H9 (cell line): ENCODE results near the gene AMOTL1. TPM values are rescaled to one million over a fixed set of nuclear protein-coding genes. Genes with fewer than 3 reads are reported as not detected.

Experiments
- DNase-seq: peaks from one replicate; pipeline ENCODE4 v3.0.0-alpha.2; 2017
- H2AFZ ChIP-seq: one replicate; pipeline ENCODE4 v1.6.1; 2013; ENCODE audit warnings: mild to moderate bottlenecking, low read length, control low read depth, moderate library complexity
- H2AK5ac ChIP-seq: 2 replicates; pipeline ENCODE4 v1.6.1; 2013; ENCODE audit warnings: low read length, control low read depth, mixed read lengths; ENCODE audit not compliant: insufficient read length
- H2BK120ac ChIP-seq: one replicate; pipeline ENCODE4 v1.6.1; 2013; ENCODE audit warnings: low read depth, mild to moderate bottlenecking, low read length, control low read depth, inconsistent platforms; ENCODE audit not compliant: poor library complexity, severe bottlenecking
- H2BK12ac ChIP-seq: 2 replicates; pipeline ENCODE4 v1.6.1; 2013; ENCODE audit warnings: low read length, control low read depth, mixed read lengths, low read depth; ENCODE audit not compliant: insufficient read length
- H2BK15ac ChIP-seq: 2 replicates; pipeline ENCODE4 v1.6.1; 2013; ENCODE audit warnings: low read depth, low read length, control low read depth
- H2BK20ac ChIP-seq: one replicate; pipeline ENCODE4 v1.6.1; 2013; ENCODE audit warnings: low read depth, mild to moderate bottlenecking, low read length, control low read depth, inconsistent platforms; ENCODE audit not compliant: poor library complexity, severe bottlenecking
- H2BK5ac ChIP-seq: 2 replicates; pipeline ENCODE4 v1.6.1; 2013; ENCODE audit warnings: low read length, control low read depth, mixed read lengths; ENCODE audit not compliant: insufficient read length
- H3K14ac ChIP-seq: 2 replicates; pipeline ENCODE4 v1.6.1; 2013; ENCODE audit warnings: low read length, control low read depth; ENCODE audit not compliant: insufficient read depth
- H3K18ac ChIP-seq: 2 replicates; pipeline ENCODE4 v1.6.1; 2013; ENCODE audit warnings: low read depth, mild to moderate bottlenecking, mixed read lengths, low read length, control low read depth; ENCODE audit not compliant: insufficient read length
- H3K23ac ChIP-seq: 2 replicates; pipeline ENCODE4 v1.6.1; 2013; ENCODE audit warnings: low read length, control low read depth, mixed read lengths, low read depth; ENCODE audit not compliant: insufficient read length
- H3K23me2 ChIP-seq: 2 replicates; pipeline ENCODE4 v1.6.1; 2013; ENCODE audit warnings: low read depth, mild to moderate bottlenecking, mixed read lengths, low read length, control low read depth; ENCODE audit not compliant: insufficient read length, poor library complexity, severe bottlenecking
- H3K27ac ChIP-seq: 2 replicates; pipeline ENCODE4 v1.5.1; 2013; ENCODE audit warnings: low read length, control low read depth, mixed read lengths, low read depth; ENCODE audit not compliant: insufficient read length
- H3K27me3 ChIP-seq: 2 replicates; pipeline ENCODE4 v1.6.1; 2013; ENCODE audit warnings: low read length, control low read depth, inconsistent platforms; ENCODE audit not compliant: insufficient read depth
- H3K4ac ChIP-seq: 2 replicates; pipeline ENCODE4 v1.6.1; 2013; ENCODE audit warnings: low read depth, mild to moderate bottlenecking, control low read depth, inconsistent platforms, low read length, moderate library complexity
- H3K4me1 ChIP-seq: 2 replicates; pipeline ENCODE4 v1.6.1; 2013; ENCODE audit warnings: low read length, control low read depth, inconsistent platforms; ENCODE audit not compliant: insufficient read depth
- H3K4me2 ChIP-seq: 2 replicates; pipeline ENCODE4 v1.6.1; 2013; ENCODE audit warnings: low read length, control low read depth, mixed read lengths; ENCODE audit not compliant: insufficient read length, insufficient read depth
- H3K56ac ChIP-seq: 2 replicates; pipeline ENCODE4 v1.6.1; 2013; ENCODE audit warnings: low read depth, mild to moderate bottlenecking, mixed read lengths, low read length, control low read depth; ENCODE audit not compliant: insufficient read length
- H3K79me1 ChIP-seq: 2 replicates; pipeline ENCODE4 v1.6.1; 2013; ENCODE audit warnings: low read depth, mild to moderate bottlenecking, moderate library complexity, low read length, control low read depth, inconsistent platforms; ENCODE audit not compliant: insufficient read depth, poor library complexity, severe bottlenecking
- H3K79me2 ChIP-seq: 2 replicates; pipeline ENCODE4 v1.6.1; 2013; ENCODE audit warnings: low read length, control low read depth, inconsistent platforms; ENCODE audit not compliant: insufficient read depth
- H3K9ac ChIP-seq: 2 replicates; pipeline ENCODE4 v1.6.1; 2013; ENCODE audit warnings: low read length, control low read depth, mixed read lengths; ENCODE audit not compliant: insufficient read length; ENCODE audit errors: extremely low read depth
- H3K9me3 ChIP-seq: one replicate; pipeline ENCODE4 v1.6.1; 2013; ENCODE audit warnings: low read depth, low read length, inconsistent platforms; ENCODE audit not compliant: control insufficient read depth
- H3T11ph ChIP-seq: one replicate; pipeline ENCODE4 v1.6.1; 2013; ENCODE audit warnings: mild to moderate bottlenecking, low read length, control low read depth, inconsistent platforms
- H4K20me1 ChIP-seq: one replicate; pipeline ENCODE4 v1.6.1; 2013; ENCODE audit not compliant: control insufficient read depth, insufficient read length, insufficient read depth
- H4K5ac ChIP-seq: 2 replicates; pipeline ENCODE4 v1.6.1; 2013; ENCODE audit warnings: low read depth, mild to moderate bottlenecking, mixed read lengths, low read length, control low read depth; ENCODE audit not compliant: insufficient read length
- H4K8ac ChIP-seq: replicated peaks from 2 replicates; pipeline ENCODE4 v1.6.1; 2013; ENCODE audit warnings: low read length, control low read depth, mixed read lengths, low read depth; ENCODE audit not compliant: insufficient read length
- H4K91ac ChIP-seq: 2 replicates; pipeline ENCODE4 v1.6.1; 2013; ENCODE audit warnings: low read depth, mild to moderate bottlenecking, moderate library complexity, mixed read lengths, low read length, control low read depth; ENCODE audit not compliant: insufficient read length
- H3K27ac Mint-ChIP-seq, 3 experiments: 2 replicates in 2 of 3; 3 replicates in 1 of 3; pipeline ENCODE4 v1.8.0; 2020 to 2021; ENCODE audit warnings: mixed read lengths in 3 of 3, mild to moderate bottlenecking in 1 of 3, moderate library complexity in 1 of 3
- H3K27me3 Mint-ChIP-seq: 2 replicates; pipeline ENCODE4 v1.8.0; 2021; ENCODE audit warnings: low read depth, mild to moderate bottlenecking, moderate library complexity, mixed read lengths
- H3K36me3 Mint-ChIP-seq, 3 experiments: 2 replicates in 2 of 3; 3 replicates in 1 of 3; pipeline ENCODE4 v1.8.0; 2020 to 2021; ENCODE audit warnings: low read depth in 3 of 3, mixed read lengths in 3 of 3; ENCODE audit not compliant: insufficient read depth in 1 of 3
- H3K4me1 Mint-ChIP-seq, 2 experiments: 2 replicates each; pipeline ENCODE4 v1.8.0; 2020; ENCODE audit warnings: mixed read lengths in 2 of 2
- H3K4me3 Mint-ChIP-seq, 2 experiments: 2 replicates in 1 of 2; 3 replicates in 1 of 2; pipeline ENCODE4 v1.8.0; 2020 to 2021; ENCODE audit warnings: mild to moderate bottlenecking in 2 of 2, mixed read lengths in 2 of 2, moderate library complexity in 1 of 2
- H3K9me3 Mint-ChIP-seq, 2 experiments: 2 replicates in 1 of 2; 3 replicates in 1 of 2; pipeline ENCODE4 v1.8.0; 2020; ENCODE audit warnings: mild to moderate bottlenecking in 2 of 2, mixed read lengths in 2 of 2, moderate library complexity in 1 of 2
- WGBS: extraction: QIAGEN DNeasy Blood & Tissue Kit; methylation state at CpG from one replicate; pipeline ENCODE4 v1.1.7; 2013; ENCODE audit warnings: missing lambda C conversion rate, low lambda C conversion rate, mixed read lengths; ENCODE audit not compliant: insufficient read length; ENCODE audit errors: extremely low coverage; 5-methylcytosine and 5-hydroxymethylcytosine counted together
- total RNA-seq: library from RNA; stranded (reverse); gene quantifications from 2 replicates; pipeline ENCODE4 v1.2.1, GENCODE V29; 2021
- TF ChIP-seq, protein P1 (sequence below): fragments of 200-600 bp; sonication (generic); conservative IDR thresholded peaks from 3 replicates; pipeline ENCODE4 v1.8.0; 2021; ENCODE audit warnings: antibody characterized with exemption, mild to moderate bottlenecking

AMOTL1 gene
- total RNA-seq, 1 experiment from 2014 or later: 18.5 TPM

DNA sequence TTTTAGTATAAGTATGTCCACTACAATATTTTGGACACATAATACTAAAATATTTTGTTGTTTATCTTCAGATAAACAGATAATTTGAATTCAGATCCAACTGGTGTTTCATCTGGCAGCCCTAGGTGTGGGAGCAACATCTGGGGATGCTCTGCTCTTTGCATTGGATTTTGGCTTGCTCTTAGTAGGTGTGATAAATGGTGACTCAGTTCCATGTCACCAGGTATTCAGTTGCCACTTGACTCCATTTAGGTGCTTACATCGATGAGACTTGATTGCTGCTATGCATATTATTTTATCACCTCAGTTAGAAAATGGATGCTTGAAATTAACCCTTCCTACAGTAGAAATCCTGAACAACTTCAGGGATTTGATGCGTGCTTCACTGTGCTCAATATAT lies 13.3 kb upstream of the AMOTL1 start:
- H3K4me1 Mint-ChIP-seq: peaks cover 0 to 29% of the 10 kb centered on the region in 2 experiments; a peak in 2 of 4 replicates

More for the DNA sequence above, 13.3 kb upstream of the AMOTL1 start:
- Histone ChIP-seq H2BK120ac (no peak overlapping the region), H3K23me2 (no peaks in the 10 kb centered on the region), H3K4ac (no peak overlapping the region), H3T11ph (no peak overlapping the region), H4K8ac (no peak overlapping the region), H3K4me1 (0 out of 2 replicates have a peak, but pooled peaks cover 2% of the 10 kb centered on the region), H2BK15ac (no peak overlapping the region), H3K27me3 (no peaks in the 10 kb centered on the region), H2AFZ (no peak overlapping the region), H3K23ac (no peak overlapping the region), H3K79me2 (no peaks in the 10 kb centered on the region), H3K79me1 (no peaks in the 10 kb centered on the region), H4K20me1 (no peaks in the 10 kb centered on the region), H3K14ac (no peak overlapping the region), H3K18ac (no peak overlapping the region), H3K9ac (no peak overlapping the region), H2BK5ac (no peak overlapping the region), H2BK20ac (no peak overlapping the region), H4K91ac (no peak overlapping the region), H3K27ac (no peak overlapping the region), H3K56ac (no peak overlapping the region), H3K9me3 (no peaks in the 10 kb centered on the region), H3K4me2 (no peak overlapping the region), H2BK12ac (no peak overlapping the region), H2AK5ac (no peak overlapping the region), H4K5ac (no peak overlapping the region)
- no peak for DNase-seq
- WGBS: no CpG with 5 or more reads among the region's 2 CpGs
- no peaks in the 10 kb centered on the region; the same call in 1 of the 2 replicates for H3K27me3 Mint-ChIP-seq
- no peak overlapping the region for H3K27ac Mint-ChIP-seq
- no peaks in the 10 kb centered on the region for H3K9me3 Mint-ChIP-seq
- TF ChIP-seq, protein P1, sequence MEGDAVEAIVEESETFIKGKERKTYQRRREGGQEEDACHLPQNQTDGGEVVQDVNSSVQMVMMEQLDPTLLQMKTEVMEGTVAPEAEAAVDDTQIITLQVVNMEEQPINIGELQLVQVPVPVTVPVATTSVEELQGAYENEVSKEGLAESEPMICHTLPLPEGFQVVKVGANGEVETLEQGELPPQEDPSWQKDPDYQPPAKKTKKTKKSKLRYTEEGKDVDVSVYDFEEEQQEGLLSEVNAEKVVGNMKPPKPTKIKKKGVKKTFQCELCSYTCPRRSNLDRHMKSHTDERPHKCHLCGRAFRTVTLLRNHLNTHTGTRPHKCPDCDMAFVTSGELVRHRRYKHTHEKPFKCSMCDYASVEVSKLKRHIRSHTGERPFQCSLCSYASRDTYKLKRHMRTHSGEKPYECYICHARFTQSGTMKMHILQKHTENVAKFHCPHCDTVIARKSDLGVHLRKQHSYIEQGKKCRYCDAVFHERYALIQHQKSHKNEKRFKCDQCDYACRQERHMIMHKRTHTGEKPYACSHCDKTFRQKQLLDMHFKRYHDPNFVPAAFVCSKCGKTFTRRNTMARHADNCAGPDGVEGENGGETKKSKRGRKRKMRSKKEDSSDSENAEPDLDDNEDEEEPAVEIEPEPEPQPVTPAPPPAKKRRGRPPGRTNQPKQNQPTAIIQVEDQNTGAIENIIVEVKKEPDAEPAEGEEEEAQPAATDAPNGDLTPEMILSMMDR: no peak
- no peaks in the 10 kb centered on the region for H3K36me3 Mint-ChIP-seq
- H3K4me3 Mint-ChIP-seq: no peak overlapping the region
